Astrocyte of the spinal cord (primary cell): ENCODE results near the gene RTN4IP1.
A peak's percentile ranks its signal among the peaks of the same experiment; 100 is the strongest.
"Not testable (repeated sequence)": the region's sequence is repeated elsewhere in the genome, so short reads cannot be mapped to it uniquely, and the experiment has no call there.

Experiments
- DNase-seq: peaks from one replicate; pipeline ENCODE4 v3.0.0; 2011; ENCODE audit warnings: low read depth, low spot score
- H3K4me3 ChIP-seq: 2 replicates; pipeline ENCODE4 v1.5.1; 2011; ENCODE audit warnings: low read depth, mild to moderate bottlenecking, low read length, moderate library complexity
- CTCF ChIP-seq: IDR thresholded peaks from 2 replicates; pipeline ENCODE4 v1.5.1; 2012; ENCODE audit warnings: low read depth, mild to moderate bottlenecking, low read length, inconsistent platforms
- in situ Hi-C: cut with HindIII; loops from 2 replicates; pipeline ENCODE4 v1.10.0; 2017; ENCODE audit warnings: low sequenced_read_pairs

RTN4IP1 gene

GRCh38 chr6:106600329-106600728 is 29.0 kb downstream of the RTN4IP1 start:
- in situ Hi-C loops: no loop called here
- no peak overlapping the region for H3K4me3 ChIP-seq
- no peak for DNase-seq
- TF ChIP-seq CTCF: no peak

GRCh38 chr6:106599440-106599839 is 29.9 kb downstream of the RTN4IP1 start:
- TF ChIP-seq CTCF: no peak
- no peak for DNase-seq
- no peak overlapping the region for H3K4me3 ChIP-seq
- in situ Hi-C loops: no loop called here

- no peak for TF ChIP-seq CTCF
- DNase-seq: peak; percentile 84
- in situ Hi-C loops: no loop called here
- H3K4me3 ChIP-seq: no peak overlapping the region
Observed at GRCh38 chr6:106591111-106591825, 38.0 kb downstream of the RTN4IP1 start.

- H3K4me3 ChIP-seq, DNase-seq, in situ Hi-C loops: not testable (repeated sequence)
Observed at GRCh38 chr6:106588937-106589336, 40.4 kb downstream of the RTN4IP1 start.

GRCh38 chr6:106586815-106587415 is 42.4 kb downstream of the RTN4IP1 start:
- in situ Hi-C loops: no loop called here
- no peak for DNase-seq
- no peak for TF ChIP-seq CTCF
- H3K4me3 ChIP-seq: no peak overlapping the region

GRCh38 chr6:106581468-106581867 is 47.8 kb downstream of the RTN4IP1 start:
- no peak overlapping the region for H3K4me3 ChIP-seq
- in situ Hi-C loops: no loop called here
- TF ChIP-seq CTCF: no peak
- DNase-seq: no peak

- in situ Hi-C loops: no loop called here
- no peak for DNase-seq
- no peak overlapping the region for H3K4me3 ChIP-seq
- no peak for TF ChIP-seq CTCF
Observed at GRCh38 chr6:106579281-106579680, 50.0 kb downstream of the RTN4IP1 start.
